Measurements from ENCODE around the gene CFAP68.
"Not testable (repeated sequence)": the region's sequence is repeated elsewhere in the genome, so short reads cannot be mapped to it uniquely, and the experiment has no call there.

The CFAP68 gene

DNA sequence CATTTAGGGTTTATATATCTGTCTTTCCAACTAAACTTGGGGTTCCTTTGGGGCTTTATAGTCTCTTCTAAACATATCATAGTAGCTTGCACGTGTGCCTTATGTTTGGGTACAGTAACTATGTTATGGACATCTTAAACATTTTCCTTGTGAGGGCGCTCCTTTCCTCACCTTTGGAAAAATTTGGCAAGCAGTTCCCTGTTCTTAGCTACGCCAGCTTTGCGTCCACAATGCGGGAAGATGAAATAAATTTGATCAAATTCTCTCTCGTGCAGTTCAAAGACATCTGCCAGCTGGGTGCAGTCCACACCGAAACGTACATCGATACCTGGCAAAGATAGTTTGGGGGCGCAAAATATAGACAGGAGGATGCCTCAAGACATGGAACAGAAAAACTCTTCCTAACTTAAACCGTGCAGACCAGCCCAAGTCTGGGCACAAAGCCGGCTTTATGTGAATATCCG lies 924 bp upstream of the CFAP68 start:
- Histone ChIP-seq H2BK15ac (ENCODE audit: low read depth, poor library complexity, severe bottlenecking) (no peak overlapping the region), H3K18ac (ENCODE audit: low read depth in 1 of 2, low read length in 2 of 2) (no peak overlapping the region), H2BK12ac (ENCODE audit: low read length in 2 of 2) (no peak overlapping the region), H4K91ac (ENCODE audit: low read length) (no peak overlapping the region), H3K27me3 (ENCODE audit: control insufficient read depth in 1 of 2, insufficient read depth in 1 of 2, low read length in 2 of 2) (no peaks in the 10 kb centered on the region), H3K4me1 (ENCODE audit: control insufficient read depth, insufficient read depth, low read depth, low read length) (no peaks in the 10 kb centered on the region), H2AFZ (ENCODE audit: low read depth, low read length) (peak overlapping the region; percentile 55), H3K36me3 (ENCODE audit: control insufficient read depth in 1 of 2, insufficient read depth in 2 of 2, low read depth in 1 of 2, low read length in 2 of 2) (peaks cover 0 to 20% of the 10 kb centered on the region in 2 experiments), H3K27ac (ENCODE audit: low read length, poor library complexity, severe bottlenecking) (peak overlapping the region; percentile 69), H3K4ac (ENCODE audit: low read depth in 1 of 2, low read length in 2 of 2) (no peak overlapping the region), H2AK5ac (ENCODE audit: low read length, severe bottlenecking) (no peak overlapping the region), H3K23ac (ENCODE audit: low read length in 2 of 2) (no peak overlapping the region), H4K8ac (ENCODE audit: low read length) (no peak overlapping the region), H3K9ac (ENCODE audit: low read length) (peak overlapping the region; percentile 96), H3K79me1 (replicated peaks; ENCODE audit: low read length, poor library complexity, severe bottlenecking) (no peaks in the 10 kb centered on the region), H3K4me3 (ENCODE audit: insufficient read depth in 1 of 2, low read depth in 1 of 2, low read length in 2 of 2) (peak overlapping the region; percentile 61 to 98), H3K14ac (ENCODE audit: low read length in 2 of 2) (no peak overlapping the region), H3K4me2 (ENCODE audit: low read length, poor library complexity, severe bottlenecking) (peak overlapping the region; percentile 60), H2BK5ac (ENCODE audit: low read depth, low read length, poor library complexity, severe bottlenecking) (no peak overlapping the region), H2BK120ac (ENCODE audit: low read depth, low read length) (no peak overlapping the region), H3K9me3 (ENCODE audit: control insufficient read depth, low read length) (no peaks in the 10 kb centered on the region)
- no peak for DNase-seq
- under 1% methylated on average over 13 of the region's 13 CpGs for WGBS

- Histone ChIP-seq H3K4me1 (ENCODE audit: control insufficient read depth, insufficient read depth, low read depth, low read length) (no peaks in the 10 kb centered on the region), H3K27ac (ENCODE audit: low read length, poor library complexity, severe bottlenecking) (peak overlapping the region; percentile 69), H3K4me2 (ENCODE audit: low read length, poor library complexity, severe bottlenecking) (peak overlapping the region; percentile 46), H3K23ac (ENCODE audit: low read length in 2 of 2) (no peak overlapping the region), H3K9ac (ENCODE audit: low read length) (peak overlapping the region; percentile 96), H2BK12ac (ENCODE audit: low read length in 2 of 2) (no peak overlapping the region), H3K9me3 (ENCODE audit: control insufficient read depth, low read length) (no peaks in the 10 kb centered on the region), H4K91ac (ENCODE audit: low read length) (peak overlapping the region; percentile 16), H3K4me3 (ENCODE audit: insufficient read depth in 1 of 2, low read depth in 1 of 2, low read length in 2 of 2) (peak overlapping the region in 1 of 2 experiments; percentile 98), H2BK15ac (ENCODE audit: low read depth, poor library complexity, severe bottlenecking) (no peak overlapping the region), H3K27me3 (ENCODE audit: control insufficient read depth in 1 of 2, insufficient read depth in 1 of 2, low read length in 2 of 2) (no peaks in the 10 kb centered on the region), H3K18ac (ENCODE audit: low read depth in 1 of 2, low read length in 2 of 2) (no peak overlapping the region), H2BK5ac (ENCODE audit: low read depth, low read length, poor library complexity, severe bottlenecking) (no peak overlapping the region), H2AK5ac (ENCODE audit: low read length, severe bottlenecking) (no peak overlapping the region), H4K8ac (ENCODE audit: low read length) (peak overlapping the region; percentile 79), H3K4ac (ENCODE audit: low read depth in 1 of 2, low read length in 2 of 2) (peak overlapping the region; percentile 2 to 63), H3K14ac (ENCODE audit: low read length in 2 of 2) (no peak overlapping the region), H2AFZ (ENCODE audit: low read depth, low read length) (peak overlapping the region; percentile 49), H3K79me1 (replicated peaks; ENCODE audit: low read length, poor library complexity, severe bottlenecking) (no peaks in the 10 kb centered on the region), H3K36me3 (ENCODE audit: control insufficient read depth in 1 of 2, insufficient read depth in 2 of 2, low read depth in 1 of 2, low read length in 2 of 2) (peaks cover 0 to 25% of the 10 kb centered on the region in 2 experiments), H2BK120ac (ENCODE audit: low read depth, low read length) (peak overlapping the region; percentile 22)
- DNase-seq: no peak
- WGBS: 63% methylated on average over 6 of the region's 6 CpGs
Measured at GRCh38 chr11:111879637-111879960, 258 bp downstream of the CFAP68 start.

GRCh38 chr11:111882202-111882601 lies 2.9 kb downstream of the CFAP68 start:
- no peak overlapping the region for H3K4me2 ChIP-seq (ENCODE audit: low read length, poor library complexity, severe bottlenecking)
- no peak overlapping the region for H2BK12ac ChIP-seq (ENCODE audit: low read length in 2 of 2)
- H3K4me3 ChIP-seq (ENCODE audit: insufficient read depth in 1 of 2, low read depth in 1 of 2, low read length in 2 of 2): no peak overlapping the region
- H2BK15ac ChIP-seq (ENCODE audit: low read depth, poor library complexity, severe bottlenecking): no peak overlapping the region
- H3K4ac ChIP-seq (ENCODE audit: low read depth in 1 of 2, low read length in 2 of 2): no peak overlapping the region
- H3K79me1 ChIP-seq (replicated peaks; ENCODE audit: low read length, poor library complexity, severe bottlenecking): no peaks in the 10 kb centered on the region
- no peak overlapping the region for H2AFZ ChIP-seq (ENCODE audit: low read depth, low read length)
- H3K27ac ChIP-seq (ENCODE audit: low read length, poor library complexity, severe bottlenecking): no peak overlapping the region
- H3K27me3 ChIP-seq (ENCODE audit: control insufficient read depth in 1 of 2, insufficient read depth in 1 of 2, low read length in 2 of 2): no peaks in the 10 kb centered on the region
- H2BK5ac ChIP-seq (ENCODE audit: low read depth, low read length, poor library complexity, severe bottlenecking): no peak overlapping the region
- 97% methylated on average over 4 of the region's 5 CpGs for WGBS
- H2AK5ac ChIP-seq (ENCODE audit: low read length, severe bottlenecking): no peak overlapping the region
- DNase-seq: no peak
- no peaks in the 10 kb centered on the region for H3K9me3 ChIP-seq (ENCODE audit: control insufficient read depth, low read length)
- H3K18ac ChIP-seq (ENCODE audit: low read depth in 1 of 2, low read length in 2 of 2): no peak overlapping the region
- H4K91ac ChIP-seq (ENCODE audit: low read length): no peak overlapping the region
- H3K23ac ChIP-seq (ENCODE audit: low read length in 2 of 2): no peak overlapping the region
- H3K9ac ChIP-seq (ENCODE audit: low read length): no peak overlapping the region
- H3K36me3 ChIP-seq (ENCODE audit: control insufficient read depth in 1 of 2, insufficient read depth in 2 of 2, low read depth in 1 of 2, low read length in 2 of 2): peaks cover 0 to 4% of the 10 kb centered on the region in 2 experiments
- no peaks in the 10 kb centered on the region for H3K4me1 ChIP-seq (ENCODE audit: control insufficient read depth, insufficient read depth, low read depth, low read length)
- H4K8ac ChIP-seq (ENCODE audit: low read length): no peak overlapping the region
- H3K14ac ChIP-seq (ENCODE audit: low read length in 2 of 2): no peak overlapping the region
- H2BK120ac ChIP-seq (ENCODE audit: low read depth, low read length): no peak overlapping the region

- not testable (repeated sequence) for H3K14ac ChIP-seq (ENCODE audit: low read length in 2 of 2); H3K27me3 ChIP-seq (ENCODE audit: control insufficient read depth in 1 of 2, insufficient read depth in 1 of 2, low read length in 2 of 2); H2BK15ac ChIP-seq (ENCODE audit: low read depth, poor library complexity, severe bottlenecking); H3K79me1 ChIP-seq (replicated peaks; ENCODE audit: low read length, poor library complexity, severe bottlenecking); H3K9me3 ChIP-seq (ENCODE audit: control insufficient read depth, low read length); H3K27ac ChIP-seq (ENCODE audit: low read length, poor library complexity, severe bottlenecking); H3K18ac ChIP-seq (ENCODE audit: low read depth in 1 of 2, low read length in 2 of 2); H3K36me3 ChIP-seq (ENCODE audit: control insufficient read depth in 1 of 2, insufficient read depth in 2 of 2, low read depth in 1 of 2, low read length in 2 of 2); H3K4me1 ChIP-seq (ENCODE audit: control insufficient read depth, insufficient read depth, low read depth, low read length); H2BK12ac ChIP-seq (ENCODE audit: low read length in 2 of 2); H3K9ac ChIP-seq (ENCODE audit: low read length); H4K91ac ChIP-seq (ENCODE audit: low read length); H3K4ac ChIP-seq (ENCODE audit: low read depth in 1 of 2, low read length in 2 of 2); H3K23ac ChIP-seq (ENCODE audit: low read length in 2 of 2); H2BK120ac ChIP-seq (ENCODE audit: low read depth, low read length); H4K8ac ChIP-seq (ENCODE audit: low read length); H2BK5ac ChIP-seq (ENCODE audit: low read depth, low read length, poor library complexity, severe bottlenecking); H2AFZ ChIP-seq (ENCODE audit: low read depth, low read length); H2AK5ac ChIP-seq (ENCODE audit: low read length, severe bottlenecking); DNase-seq; H3K4me2 ChIP-seq (ENCODE audit: low read length, poor library complexity, severe bottlenecking); H3K4me3 ChIP-seq (ENCODE audit: insufficient read depth in 1 of 2, low read depth in 1 of 2, low read length in 2 of 2)
- WGBS: 71% methylated on average over 4 of the region's 4 CpGs
Measured at GRCh38 chr11:111885053-111885452, 5.7 kb downstream of the CFAP68 start.

All from mesenchymal stem cell (in vitro differentiated cells and primary cell).